Calu3 (cell line): Measurements from ENCODE around the gene SH3PXD2A. TPM values are rescaled to one million over a fixed set of nuclear protein-coding genes. Genes with fewer than 3 reads are reported as not detected.

ENCODE experiments used
- BruUV-seq: library from RNA; stranded (reverse); fragments of 400-500 nt; replicated peaks from 2 replicates; lab custom pipeline; 2021; lab: Mats Ljungman, UMichigan
- CTCF ChIA-PET: fragments of 300-600 bp; sonication (Branson Sonifier 250); formaldehyde crosslinking; loops from one replicate; lab custom pipeline; 2022; ENCODE audit warnings: antibody characterized with exemption; lab: Charles Lee
- DNase-seq: peaks from one replicate; pipeline ENCODE4 v3.0.0; 2022
- H3K27ac Mint-ChIP-seq: one replicate; pipeline ENCODE4 v1.8.0; 2022; ENCODE audit warnings: mixed read lengths; ENCODE audit not compliant: unreplicated experiment
- H3K27me3 Mint-ChIP-seq: one replicate; pipeline ENCODE4 v1.8.0; 2022; ENCODE audit warnings: mixed read lengths; ENCODE audit not compliant: unreplicated experiment
- H3K36me3 Mint-ChIP-seq: one replicate; pipeline ENCODE4 v1.8.0; 2022; ENCODE audit warnings: mild to moderate bottlenecking, moderate library complexity, mixed read lengths; ENCODE audit not compliant: insufficient read depth, unreplicated experiment
- H3K4me1 Mint-ChIP-seq: one replicate; pipeline ENCODE4 v1.8.0; 2022; ENCODE audit warnings: mild to moderate bottlenecking, low read depth, mixed read lengths; ENCODE audit not compliant: unreplicated experiment
- H3K4me3 Mint-ChIP-seq: one replicate; pipeline ENCODE4 v1.8.0; 2022; ENCODE audit warnings: mild to moderate bottlenecking, low read depth, moderate library complexity, mixed read lengths; ENCODE audit not compliant: unreplicated experiment
- H3K9me3 Mint-ChIP-seq: one replicate; pipeline ENCODE4 v1.8.0; 2022; ENCODE audit warnings: low read depth, mixed read lengths; ENCODE audit not compliant: unreplicated experiment
- CTCF ChIP-seq: fragments of 200-600 bp; IDR thresholded peaks from one replicate; pipeline ENCODE4 v1.8.0; 2022; ENCODE audit warnings: antibody characterized with exemption; ENCODE audit not compliant: unreplicated experiment
- intact Hi-C: fragments of 100-400 bp; cut with micrococcal nuclease; formaldehyde crosslinking; loops from one replicate; pipeline ENCODE4 v1.10.0; 2022; ENCODE audit not compliant: unreplicated experiment
- total RNA-seq: library from RNA; stranded (reverse); gene quantifications from 2 replicates; pipeline ENCODE4 v1.2.3, GENCODE V29; 2022

SH3PXD2A gene
- total RNA-seq, 1 experiment from 2014 or later, result 7.5 TPM

GRCh38 chr10:103871006-103871405, 15.6 kb upstream of the SH3PXD2A start:
- intact Hi-C loops, result no loop called here
- DNase-seq, result no peak
- no peak overlapping the region for H3K4me3 Mint-ChIP-seq
- no peak for TF ChIP-seq CTCF
- H3K36me3 Mint-ChIP-seq, result no peaks in the 10 kb centered on the region
- no peaks in the 10 kb centered on the region for H3K4me1 Mint-ChIP-seq
- no peaks in the 10 kb centered on the region for H3K9me3 Mint-ChIP-seq
- H3K27me3 Mint-ChIP-seq, result no peaks in the 10 kb centered on the region
- CTCF ChIA-PET, result no interaction called here
- no peak overlapping the region for H3K27ac Mint-ChIP-seq
- no TSS peak for BruUV-seq

GRCh38 chr10:103870516-103870915, 15.1 kb upstream of the SH3PXD2A start:
- no TSS peak for BruUV-seq
- CTCF ChIA-PET, result no interaction called here
- Mint-ChIP-seq H3K4me1 (no peaks in the 10 kb centered on the region), H3K36me3 (no peaks in the 10 kb centered on the region), H3K27ac (no peak overlapping the region), H3K27me3 (no peaks in the 10 kb centered on the region), H3K4me3 (no peak overlapping the region), H3K9me3 (no peaks in the 10 kb centered on the region)
- TF ChIP-seq CTCF, result no peak
- no peak for DNase-seq
- intact Hi-C loops, result no loop called here

- no peak overlapping the region for H3K4me3 Mint-ChIP-seq
- intact Hi-C loops, result no loop called here
- no peak for DNase-seq
- no peaks in the 10 kb centered on the region for H3K36me3 Mint-ChIP-seq
- no peak for TF ChIP-seq CTCF
- H3K27ac Mint-ChIP-seq, result no peak overlapping the region
- no peaks in the 10 kb centered on the region for H3K4me1 Mint-ChIP-seq
- no peaks in the 10 kb centered on the region for H3K27me3 Mint-ChIP-seq
- no peaks in the 10 kb centered on the region for H3K9me3 Mint-ChIP-seq
- BruUV-seq, result no TSS peak
- CTCF ChIA-PET, result interaction anchor here (0.6 kb wide), 2 partner anchors 20 to 205 kb away, joined by 3 to 4 read pairs; no protein-coding TSS in a partner anchor
Measured at GRCh38 chr10:103869336-103869735, 14.0 kb upstream of the SH3PXD2A start.

GRCh38 chr10:103868200-103868599, 12.8 kb upstream of the SH3PXD2A start:
- no peak for TF ChIP-seq CTCF
- H3K36me3 Mint-ChIP-seq, result no peaks in the 10 kb centered on the region
- no TSS peak for BruUV-seq
- CTCF ChIA-PET, result no interaction called here
- no peak overlapping the region for H3K27ac Mint-ChIP-seq
- H3K4me3 Mint-ChIP-seq, result no peak overlapping the region
- DNase-seq, result no peak
- H3K4me1 Mint-ChIP-seq, result no peaks in the 10 kb centered on the region
- H3K9me3 Mint-ChIP-seq, result no peaks in the 10 kb centered on the region
- intact Hi-C loops, result no loop called here
- no peaks in the 10 kb centered on the region for H3K27me3 Mint-ChIP-seq
